Bronchial epithelial cell (primary cell): ENCODE data around the gene OR52N4. TPM values are rescaled to one million over a fixed set of nuclear protein-coding genes. Genes with fewer than 3 reads are reported as not detected.
A peak's percentile ranks its signal among the peaks of the same experiment; 100 is the strongest.

ENCODE experiments used
- DNase-seq: peaks from one replicate; pipeline ENCODE4 v3.0.0-alpha.2; 2010; ENCODE audit warnings: low read depth
- FAIRE-seq: peaks from 2 replicates; lab custom pipeline; 2011; peaks lifted over from hg19 to GRCh38; lab: Jason Lieb, UNC
- H3K27me3 ChIP-seq: 2 replicates; pipeline ENCODE4 v1.5.1; 2011; ENCODE audit warnings: low read length; ENCODE audit not compliant: control insufficient read depth, insufficient read depth
- H3K36me3 ChIP-seq: 2 replicates; pipeline ENCODE4 v1.5.1; 2011; ENCODE audit warnings: low read length; ENCODE audit not compliant: control insufficient read depth, insufficient read depth
- H3K4me3 ChIP-seq: 2 replicates; pipeline ENCODE4 v1.5.1; 2011; ENCODE audit warnings: mild to moderate bottlenecking, low read depth, low read length, control low read depth
- CTCF ChIP-seq: IDR thresholded peaks from 2 replicates; pipeline ENCODE4 v1.5.1; 2011; ENCODE audit warnings: mild to moderate bottlenecking, moderate library complexity, low read length, control low read depth, inconsistent platforms; ENCODE audit not compliant: insufficient read depth, severe bottlenecking
- total RNA-seq: library from RNA; depleted of rRNA; stranded (reverse); fragments of >200 nt; gene quantifications from 2 replicates; pipeline ENCODE4 v1.2.1, GENCODE V29; 2014

Gene OR52N4
- total RNA-seq, 1 donor from 2014 or later, result not detected

DNA sequence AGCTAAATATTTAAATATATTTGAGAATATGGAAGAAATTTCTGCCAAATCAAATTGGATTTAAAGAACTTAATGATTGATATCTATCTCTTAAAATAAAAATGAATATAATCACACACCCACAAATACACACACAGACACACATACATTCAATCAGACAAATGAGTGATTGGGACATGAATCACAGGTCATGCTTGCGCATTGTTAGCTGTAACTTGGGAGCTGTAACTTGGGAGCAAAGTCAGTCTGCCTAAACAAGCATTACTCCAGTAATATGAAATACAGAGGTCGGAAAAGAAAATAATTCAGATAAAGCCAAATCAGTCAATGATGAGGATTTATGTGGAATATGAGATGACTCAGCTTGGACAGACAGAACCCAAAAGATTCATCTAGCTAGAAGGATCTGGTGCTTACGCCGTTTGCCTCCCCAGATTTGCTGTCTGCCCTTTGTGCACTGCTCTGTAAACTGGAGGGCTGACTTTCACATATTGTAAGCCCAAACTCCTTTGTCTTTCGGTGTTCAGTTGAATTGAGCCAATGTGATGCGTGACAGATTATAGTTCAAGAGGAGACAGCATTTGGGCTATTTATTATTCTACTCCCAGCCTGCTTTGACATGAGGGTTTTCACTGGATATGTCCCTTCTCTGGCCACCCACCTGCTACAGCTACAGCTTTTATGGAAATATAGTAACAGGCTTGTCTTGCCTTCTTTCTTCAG is 16.2 kb upstream of the OR52N4 start:
- H3K36me3 ChIP-seq, result no peaks in the 10 kb centered on the region
- no peaks in the 10 kb centered on the region for H3K27me3 ChIP-seq
- no peak for TF ChIP-seq CTCF
- peak; percentile 52 for DNase-seq
- no peak for FAIRE-seq
- H3K4me3 ChIP-seq, result no peak overlapping the region

DNA sequence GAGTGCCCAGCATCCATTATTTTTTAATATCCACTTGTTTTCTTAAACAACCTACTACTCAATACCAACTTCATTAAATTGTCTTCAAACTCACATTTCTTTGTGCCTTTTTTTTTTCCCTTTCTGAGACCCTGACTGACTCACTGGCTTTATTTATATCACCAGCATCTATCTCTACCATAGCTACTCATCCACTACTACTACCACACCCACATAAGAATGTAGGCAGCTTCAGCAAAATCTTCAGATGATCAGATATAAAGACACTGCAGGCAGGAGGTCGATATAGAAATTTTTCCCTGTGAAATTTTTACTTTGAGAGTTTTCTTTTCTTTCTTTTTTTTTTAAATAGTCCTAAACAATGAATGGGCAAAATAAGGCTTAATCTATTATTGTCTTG is 15.6 kb upstream of the OR52N4 start:
- TF ChIP-seq CTCF, result no peak
- FAIRE-seq (no peak), DNase-seq (no peak)
- no peaks in the 10 kb centered on the region for H3K27me3 ChIP-seq
- H3K4me3 ChIP-seq, result no peak overlapping the region
- no peaks in the 10 kb centered on the region for H3K36me3 ChIP-seq

DNA sequence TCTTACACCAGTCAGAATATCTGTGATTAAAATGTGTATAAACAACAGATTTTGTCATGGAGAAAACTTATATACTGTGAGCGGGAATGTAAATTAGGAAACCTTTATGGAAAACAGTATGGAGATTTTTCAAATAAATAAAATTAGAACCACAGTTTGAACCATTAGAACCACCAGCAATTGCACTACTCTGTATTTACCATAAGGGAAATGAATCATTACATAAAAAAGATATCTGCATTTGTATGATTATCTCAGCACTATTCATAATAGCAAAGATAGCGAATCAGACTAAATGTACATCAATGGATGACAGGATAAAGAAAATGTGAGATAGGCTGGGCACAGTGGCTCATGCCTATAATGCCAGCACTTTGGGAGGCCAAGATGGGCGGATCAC is 7.4 kb upstream of the OR52N4 start:
- TF ChIP-seq CTCF, result no peak
- FAIRE-seq, result no peak

GRCh38 chr11:5749836-5750235 is 4.2 kb upstream of the OR52N4 start:
- DNase-seq, result no peak
- FAIRE-seq, result no peak
- no peak for TF ChIP-seq CTCF
- Histone ChIP-seq H3K4me3 (no peak overlapping the region), H3K27me3 (no peaks in the 10 kb centered on the region), H3K36me3 (no peaks in the 10 kb centered on the region)

More for the DNA sequence above, 7.4 kb upstream of the OR52N4 start:
- Histone ChIP-seq H3K4me3 (no peak overlapping the region), H3K27me3 (no peaks in the 10 kb centered on the region), H3K36me3 (no peaks in the 10 kb centered on the region)
- DNase-seq, result no peak

DNA sequence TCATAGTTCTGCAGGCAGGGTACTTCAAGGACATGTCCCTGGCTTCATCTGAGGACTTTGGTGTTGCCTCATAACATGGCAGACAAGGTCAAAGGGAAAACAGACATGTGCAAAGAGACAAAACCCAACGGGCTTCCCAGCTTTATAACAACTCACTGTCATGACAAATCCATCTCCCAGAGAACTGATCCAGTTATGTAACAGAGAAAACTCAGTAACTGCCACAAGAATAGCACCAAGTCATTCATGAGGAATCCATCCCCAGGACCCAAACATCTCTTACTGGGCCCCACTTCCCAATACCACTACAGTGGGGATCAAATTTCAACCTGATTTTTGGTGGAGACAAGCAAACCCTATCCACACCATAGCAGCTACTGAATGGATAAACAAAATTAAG is 13.0 kb downstream of the OR52N4 start:
- H3K27me3 ChIP-seq, result no peaks in the 10 kb centered on the region
- no peak for DNase-seq
- H3K4me3 ChIP-seq, result no peak overlapping the region
- H3K36me3 ChIP-seq, result no peaks in the 10 kb centered on the region
- no peak for FAIRE-seq
- TF ChIP-seq CTCF, result no peak

DNA sequence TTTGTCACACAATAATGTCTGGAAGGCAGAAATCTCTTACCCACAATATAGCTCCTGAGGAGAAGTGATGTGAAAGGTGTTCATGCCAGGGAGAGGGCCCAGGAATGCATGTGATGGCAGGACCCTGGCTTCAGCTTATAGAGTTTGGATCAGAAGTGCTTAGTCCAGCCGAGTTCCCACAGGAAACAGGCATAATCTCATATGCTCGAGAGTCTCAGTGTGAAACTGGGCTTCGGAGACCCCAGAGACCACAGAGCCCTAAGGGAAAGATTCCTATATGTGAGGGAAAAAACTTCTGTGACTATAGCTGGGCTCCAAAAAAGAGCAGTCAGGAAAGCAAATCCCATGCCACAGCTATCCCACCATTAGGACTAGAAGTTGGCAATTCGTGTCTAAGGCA is 29.2 kb downstream of the OR52N4 start, which contains the start of gene OR52N5:
Gene OR52N5, minus strand, starts transcription at position 101 of the 400 bp plus-strand sequence. CDS start 4,721 bp downstream, outside the sequence.
- H3K36me3 ChIP-seq, result no peaks in the 10 kb centered on the region
- DNase-seq (no peak), FAIRE-seq (no peak)
- no peak for TF ChIP-seq CTCF
- H3K4me3 ChIP-seq, result no peak within 1 kb of the TSS
- no peaks in the 10 kb centered on the region for H3K27me3 ChIP-seq
